BE2C (cell line): ENCODE data around the gene NRG2.

ENCODE experiments used
- DNase-seq: peaks from one replicate; pipeline ENCODE4 v3.0.0-alpha.2; 2020
- H3K27me3 ChIP-seq: fragments of 250-450 bp; sonication (Bioruptor Pico); 2 replicates; pipeline ENCODE4 v1.5.1; 2020; ENCODE audit warnings: mild to moderate bottlenecking
- H3K36me3 ChIP-seq: fragments of 250-450 bp; sonication (Bioruptor Pico); 2 replicates; pipeline ENCODE4 v1.5.1; 2020; ENCODE audit warnings: mild to moderate bottlenecking
- H3K4me1 ChIP-seq: fragments of 250-450 bp; sonication (Bioruptor Pico); 2 replicates; pipeline ENCODE4 v1.5.1; 2020
- H3K4me3 ChIP-seq: 2 replicates; pipeline ENCODE4 v1.5.1; 2011; ENCODE audit warnings: low read depth, low read length
- H3K9me3 ChIP-seq: fragments of 250-450 bp; sonication (Bioruptor Pico); 2 replicates; pipeline ENCODE4 v1.5.1; 2020
- CTCF ChIP-seq: IDR thresholded peaks from 2 replicates; pipeline ENCODE4 v1.5.1; 2012; ENCODE audit warnings: mild to moderate bottlenecking, low read depth, low read length

The NRG2 gene

GRCh38 chr5:139856714-139857113 lies 186.4 kb downstream of the NRG2 start:
- TF ChIP-seq CTCF: no peak
- Histone ChIP-seq H3K36me3 (peaks cover 7% of the 10 kb centered on the region), H3K9me3 (no peaks in the 10 kb centered on the region), H3K4me1 (peaks cover 5% of the 10 kb centered on the region), H3K27me3 (no peaks in the 10 kb centered on the region), H3K4me3 (no peak overlapping the region)
- peak; percentile 72 for DNase-seq

- peaks cover 5% of the 10 kb centered on the region for H3K4me1 ChIP-seq
- no peak for TF ChIP-seq CTCF
- H3K4me3 ChIP-seq: no peak overlapping the region
- DNase-seq: no peak
- H3K9me3 ChIP-seq: no peaks in the 10 kb centered on the region
- H3K36me3 ChIP-seq: peaks cover 13% of the 10 kb centered on the region
- no peaks in the 10 kb centered on the region for H3K27me3 ChIP-seq
Measured at GRCh38 chr5:139855946-139856540, 187.1 kb downstream of the NRG2 start.

GRCh38 chr5:139855451-139855850 lies 187.6 kb downstream of the NRG2 start:
- peaks cover 5% of the 10 kb centered on the region for H3K4me1 ChIP-seq
- no peak for DNase-seq
- H3K9me3 ChIP-seq: no peaks in the 10 kb centered on the region
- H3K36me3 ChIP-seq: peaks cover 14% of the 10 kb centered on the region
- H3K27me3 ChIP-seq: no peaks in the 10 kb centered on the region
- TF ChIP-seq CTCF: no peak
- no peak overlapping the region for H3K4me3 ChIP-seq

GRCh38 chr5:139854953-139855352 lies 188.1 kb downstream of the NRG2 start:
- Histone ChIP-seq H3K9me3 (no peaks in the 10 kb centered on the region), H3K36me3 (peaks cover 14% of the 10 kb centered on the region), H3K4me1 (peaks cover 5% of the 10 kb centered on the region), H3K27me3 (no peaks in the 10 kb centered on the region), H3K4me3 (no peak overlapping the region)
- DNase-seq: no peak
- TF ChIP-seq CTCF: no peak

GRCh38 chr5:139854029-139854605 lies 189.0 kb downstream of the NRG2 start:
- peaks cover 14% of the 10 kb centered on the region for H3K36me3 ChIP-seq
- H3K27me3 ChIP-seq: no peaks in the 10 kb centered on the region
- H3K9me3 ChIP-seq: no peaks in the 10 kb centered on the region
- H3K4me3 ChIP-seq: no peak overlapping the region
- peaks cover 5% of the 10 kb centered on the region for H3K4me1 ChIP-seq
- no peak for TF ChIP-seq CTCF
- no peak for DNase-seq

GRCh38 chr5:139852696-139853095 lies 190.4 kb downstream of the NRG2 start:
- no peak for TF ChIP-seq CTCF
- Histone ChIP-seq H3K36me3 (peaks cover 14% of the 10 kb centered on the region), H3K27me3 (no peaks in the 10 kb centered on the region), H3K4me3 (no peak overlapping the region), H3K4me1 (peaks cover 5% of the 10 kb centered on the region), H3K9me3 (no peaks in the 10 kb centered on the region)
- no peak for DNase-seq
